HEK293 (cell line): ENCODE results near the gene VARS1.
A peak's percentile ranks its signal among the peaks of the same experiment; 100 is the strongest.

ENCODE experiments used
- CTCF ChIA-PET: fragments of 350-600 bp; formaldehyde crosslinking; extraction: SDS; loops from one replicate; lab custom pipeline; 2021; ENCODE audit warnings: antibody characterized with exemption; lab: Yijun Ruan, JAX
- POLR2A ChIA-PET: fragments of 300-600 bp; formaldehyde crosslinking; extraction: SDS; loops from one replicate; lab custom pipeline; 2020; ENCODE audit warnings: antibody characterized with exemption, inconsistent platforms; lab: Yijun Ruan, JAX
- H3K27ac ChIP-seq: fragments of 200-500 bp; sonication (Bioruptor generic); 2 replicates; pipeline ENCODE4 v1.5.1; 2014; ENCODE audit warnings: low read depth, low read length, control low read depth, inconsistent platforms; ENCODE audit errors: extremely low read depth
- H3K36me3 ChIP-seq, 2 experiments: fragments of 200-500 bp in 1 of 2; sonication (Bioruptor generic) in 1 of 2; 1 replicate in 1 of 2; 2 replicates in 1 of 2; pipeline ENCODE4 v1.5.1; 2014 to 2017; ENCODE audit warnings: inconsistent platforms in 2 of 2, low read length in 2 of 2; ENCODE audit not compliant: control insufficient read depth in 2 of 2, insufficient read depth in 1 of 2
- H3K4me1 ChIP-seq: fragments of 200-500 bp; sonication (Bioruptor generic); 2 replicates; pipeline ENCODE4 v1.5.1; 2014; ENCODE audit warnings: mild to moderate bottlenecking, low read length, inconsistent platforms; ENCODE audit not compliant: control insufficient read depth, insufficient read depth
- H3K4me3 ChIP-seq: 2 replicates; pipeline ENCODE4 v1.5.1; 2011; ENCODE audit warnings: low read depth, mild to moderate bottlenecking, control low read depth, low read length, moderate library complexity
- H3K9me3 ChIP-seq: fragments of 200-500 bp; sonication (Bioruptor generic); 2 replicates; pipeline ENCODE4 v1.5.1; 2014; ENCODE audit warnings: low read depth, low read length, inconsistent platforms; ENCODE audit not compliant: control insufficient read depth, insufficient read depth
- GLI4 ChIP-seq: fragments of 450-650 bp; formaldehyde crosslinking; IDR thresholded peaks from 2 replicates; pipeline ENCODE4 v1.5.1; 2016; ENCODE audit warnings: missing biosample characterization, missing genetic modification characterization
- MYNN ChIP-seq: fragments of 450-650 bp; formaldehyde crosslinking; IDR thresholded peaks from 2 replicates; pipeline ENCODE4 v1.5.1; 2016; ENCODE audit warnings: missing biosample characterization, missing genetic modification characterization, borderline replicate concordance
- PBX3 ChIP-seq: sonication (generic); formaldehyde crosslinking; IDR thresholded peaks from 2 replicates; pipeline ENCODE4 v1.8.1; 2022; ENCODE audit warnings: mild to moderate bottlenecking, moderate library complexity, missing genetic modification reagents
- PRDM10 ChIP-seq: fragments of 450-650 bp; formaldehyde crosslinking; IDR thresholded peaks from 2 replicates; pipeline ENCODE4 v1.5.1; 2016; ENCODE audit warnings: missing biosample characterization, missing genetic modification characterization
- PRDM2 ChIP-seq: fragments of 450-650 bp; formaldehyde crosslinking; IDR thresholded peaks from 2 replicates; pipeline ENCODE4 v1.5.1; 2016; ENCODE audit warnings: missing biosample characterization, missing genetic modification characterization, borderline replicate concordance
- SETDB1 ChIP-seq: IDR thresholded peaks from one replicate; pipeline ENCODE4 v1.6.1; 2017; ENCODE audit warnings: mild to moderate bottlenecking, low read length, moderate library complexity, mixed read lengths; ENCODE audit not compliant: insufficient read length
- SP2 ChIP-seq: fragments of 450-650 bp; formaldehyde crosslinking; IDR thresholded peaks from 2 replicates; pipeline ENCODE4 v1.5.1; 2016; ENCODE audit warnings: missing biosample characterization, missing genetic modification characterization
- ZBTB11 ChIP-seq: fragments of 450-650 bp; formaldehyde crosslinking; conservative IDR thresholded peaks from 2 replicates; pipeline ENCODE4 v1.5.1; 2016; ENCODE audit warnings: low read depth, missing biosample characterization, missing genetic modification characterization
- ZBTB7A ChIP-seq: fragments of 450-650 bp; formaldehyde crosslinking; IDR thresholded peaks from 2 replicates; pipeline ENCODE4 v1.5.1; 2016; ENCODE audit warnings: low read depth, missing biosample characterization, missing genetic modification characterization
- ZNF10 ChIP-seq: fragments of 450-650 bp; formaldehyde crosslinking; IDR thresholded peaks from 2 replicates; pipeline ENCODE4 v1.5.1; 2017; ENCODE audit warnings: missing biosample characterization, missing genetic modification characterization
- ZNF112 ChIP-seq: fragments of 450-650 bp; formaldehyde crosslinking; IDR thresholded peaks from 2 replicates; pipeline ENCODE4 v1.5.0; 2017; ENCODE audit warnings: missing biosample characterization, missing genetic modification characterization
- ZNF114 ChIP-seq: fragments of 450-650 bp; formaldehyde crosslinking; IDR thresholded peaks from 2 replicates; pipeline ENCODE4 v1.5.0; 2017; ENCODE audit warnings: missing biosample characterization, missing genetic modification characterization
- ZNF211 ChIP-seq: fragments of 450-650 bp; formaldehyde crosslinking; IDR thresholded peaks from 2 replicates; pipeline ENCODE4 v1.5.1; 2016; ENCODE audit warnings: low read depth, missing biosample characterization, missing genetic modification characterization
- ZNF266 ChIP-seq: fragments of 450-650 bp; formaldehyde crosslinking; IDR thresholded peaks from 2 replicates; pipeline ENCODE4 v1.5.1; 2016; ENCODE audit warnings: missing biosample characterization, missing genetic modification characterization, low read depth
- ZNF629 ChIP-seq: fragments of 450-650 bp; formaldehyde crosslinking; IDR thresholded peaks from 2 replicates; pipeline ENCODE4 v1.5.1; 2017; ENCODE audit warnings: missing biosample characterization, missing genetic modification characterization
- ZNF664 ChIP-seq: fragments of 450-650 bp; formaldehyde crosslinking; IDR thresholded peaks from 2 replicates; pipeline ENCODE4 v1.5.1; 2016; ENCODE audit warnings: missing biosample characterization, missing genetic modification characterization
- ZNF785 ChIP-seq: fragments of 450-650 bp; formaldehyde crosslinking; IDR thresholded peaks from 2 replicates; pipeline ENCODE4 v1.5.1; 2016; ENCODE audit warnings: missing biosample characterization, missing genetic modification characterization

Gene VARS1

GRCh38 chr6:31815025-31815838 is 19.7 kb upstream of the VARS1 start, which contains the start of the genes HSPA1A and HSPA1L:
HSPA1A (plus strand) TSS chr6:31815543; CDS start chr6:31815757, 214 bp downstream.
HSPA1L (minus strand) TSS chr6:31815283; CDS start chr6:31811972, 3,311 bp downstream.
- CTCF ChIA-PET = interaction anchor here (0.7 to 1.1 kb wide), 5 partner anchors 11 to 79 kb away, joined by 3 read pairs; partner anchors contain the start of gene CLIC1
- TF ChIP-seq ZNF629 (tag by site-specific recombination) (no peak), PBX3 (0 out of 2 replicates have a peak, but pooled peaks have one; percentile 46), ZNF664 (tag by site-specific recombination) (no peak)

GRCh38 chr6:31814677-31815024 is 19.1 kb upstream of the VARS1 start:
- peak overlapping the region; percentile 78 for H3K27ac ChIP-seq
- POLR2A ChIA-PET = interaction anchor here (0.6 to 5.6 kb wide), 38 partner anchors 8 to 1157 kb away, joined by 3 to 206 read pairs (median 4); partner anchors contain the start of genes ABHD16A, CLIC1, DDAH2 and GPANK1

More at GRCh38 chr6:31815025-31815838, 19.7 kb upstream of the VARS1 start, which contains the start of the genes HSPA1A and HSPA1L:
- POLR2A ChIA-PET = interaction anchor here (0.5 to 5.6 kb wide), 41 partner anchors 8 to 1156 kb away, joined by 3 to 206 read pairs (median 4); partner anchors contain the start of genes ABHD16A, C6orf47, CLIC1 and DDAH2
- no peaks in the 10 kb centered on the region for H3K9me3 ChIP-seq
- H3K4me3 ChIP-seq = peak within 1 kb of the TSS; percentile 46
- peaks cover 4% of the 10 kb centered on the region; the same call in 1 of the 2 replicates for H3K4me1 ChIP-seq
- H3K27ac ChIP-seq = peak within 1 kb of the TSS; percentile 80
- peaks cover 0 to 31% of the 10 kb centered on the region in 2 experiments; a peak in 1 of 3 replicates for H3K36me3 ChIP-seq

More at GRCh38 chr6:31814677-31815024, 19.1 kb upstream of the VARS1 start:
- peaks cover 0 to 29% of the 10 kb centered on the region in 2 experiments; a peak in 1 of 3 replicates for H3K36me3 ChIP-seq
- peak overlapping the region; percentile 26 for H3K4me3 ChIP-seq
- CTCF ChIA-PET = interaction anchor here (0.7 to 3.1 kb wide), 5 partner anchors 11 to 1099 kb away, joined by 3 to 13 read pairs (median 3); partner anchors contain the start of genes HSPA1B and VARS1
- H3K4me1 ChIP-seq = peaks cover 4% of the 10 kb centered on the region; the same call in 1 of the 2 replicates
- no peaks in the 10 kb centered on the region for H3K9me3 ChIP-seq
- TF ChIP-seq ZNF785 (tag by site-specific recombination) (no peak), ZBTB7A (tag by site-specific recombination) (no peak), ZNF10 (tag by site-specific recombination) (no peak), ZNF112 (tag by site-specific recombination) (no peak), MYNN (tag by site-specific recombination) (no peak), GLI4 (tag by site-specific recombination) (no peak), ZNF266 (tag by site-specific recombination) (no peak), ZNF211 (tag by site-specific recombination) (no peak), SP2 (tag by site-specific recombination) (no peak), ZBTB11 (tag by site-specific recombination) (no peak), ZNF114 (no peak), PRDM10 (tag by site-specific recombination) (no peak), PRDM2 (tag by site-specific recombination) (no peak), SETDB1 (no peak)
